ENCODE results near the gene MAST2.
"Not testable (repeated sequence)": the region's sequence is repeated elsewhere in the genome, so short reads cannot be mapped to it uniquely, and the experiment has no call there.

Gene MAST2

GRCh38 chr1:45906883-45907282 is 103.5 kb downstream of the MAST2 start:
- no peak for DNase-seq

- DNase-seq, result no peak
Observed at GRCh38 chr1:45908611-45909140, 105.3 kb downstream of the MAST2 start.

DNA sequence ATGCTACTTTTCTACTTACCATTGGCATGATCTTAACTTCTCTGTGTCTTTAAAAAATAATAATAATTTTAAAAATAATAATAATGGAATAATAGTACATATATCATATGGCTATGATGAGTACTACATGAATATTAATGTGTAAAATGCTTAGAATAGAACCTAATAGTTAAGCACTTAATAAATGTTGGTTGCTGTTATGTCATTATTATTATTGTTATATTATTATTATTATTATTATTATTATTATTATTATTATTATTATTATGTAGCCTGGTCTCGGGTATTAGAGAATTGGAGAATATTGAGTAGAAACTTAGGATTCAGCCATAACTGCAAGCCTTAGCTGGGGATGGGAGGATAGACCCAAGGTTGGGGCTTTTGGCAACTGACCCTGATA is 108.2 kb downstream of the MAST2 start:
- no peak for DNase-seq

GRCh38 chr1:45913183-45913683 is 109.8 kb downstream of the MAST2 start:
- DNase-seq, result no peak

GRCh38 chr1:45913731-45914501 is 110.5 kb downstream of the MAST2 start:
- no peak for DNase-seq

GRCh38 chr1:45914836-45915235 is 111.4 kb downstream of the MAST2 start:
- DNase-seq, result no peak

DNA sequence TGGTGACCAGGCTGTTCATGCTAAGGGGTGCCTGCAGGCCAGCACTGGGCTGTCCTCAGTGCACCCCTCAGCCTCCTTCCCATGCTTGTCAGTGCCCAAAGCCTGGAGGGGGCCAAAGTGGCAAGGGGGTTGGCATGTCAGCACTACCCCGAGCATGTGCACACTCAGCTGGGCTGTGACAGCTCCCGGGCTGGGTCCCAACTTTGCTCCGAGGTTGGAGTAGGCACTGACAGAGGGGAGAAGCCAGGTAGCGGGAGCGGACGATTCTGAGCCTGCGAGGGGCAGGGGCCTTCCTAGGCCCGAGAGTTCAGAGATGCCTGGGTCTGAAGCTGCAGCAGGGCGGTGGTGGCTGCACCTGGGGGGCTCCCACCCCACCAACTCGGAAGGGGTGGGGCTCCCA is 119.0 kb downstream of the MAST2 start:
- no peak for DNase-seq

GRCh38 chr1:45922813-45923212 is 119.4 kb downstream of the MAST2 start:
- DNase-seq, result no peak

GRCh38 chr1:45923343-45923742 is 119.9 kb downstream of the MAST2 start:
- no peak for DNase-seq

DNA sequence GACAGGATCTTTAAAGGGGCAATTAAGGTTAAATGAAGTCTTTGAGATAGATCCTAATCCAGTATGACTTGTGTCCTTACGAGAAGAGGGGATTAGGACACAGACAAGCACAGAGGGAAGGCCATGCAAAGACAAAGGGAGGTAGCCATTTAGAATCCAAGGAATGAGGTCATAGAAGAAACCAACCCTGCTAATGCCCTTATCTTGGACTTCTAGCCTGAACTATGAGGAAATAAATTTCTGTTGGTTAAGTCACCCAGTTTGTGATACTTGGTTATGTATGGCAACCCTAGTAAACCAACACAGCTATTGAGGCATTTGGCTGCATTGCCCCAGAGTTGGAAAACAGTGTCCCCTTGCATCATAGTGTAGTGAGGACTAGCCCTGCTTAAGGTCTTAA is 121.3 kb downstream of the MAST2 start:
- DNase-seq, result no peak

DNA sequence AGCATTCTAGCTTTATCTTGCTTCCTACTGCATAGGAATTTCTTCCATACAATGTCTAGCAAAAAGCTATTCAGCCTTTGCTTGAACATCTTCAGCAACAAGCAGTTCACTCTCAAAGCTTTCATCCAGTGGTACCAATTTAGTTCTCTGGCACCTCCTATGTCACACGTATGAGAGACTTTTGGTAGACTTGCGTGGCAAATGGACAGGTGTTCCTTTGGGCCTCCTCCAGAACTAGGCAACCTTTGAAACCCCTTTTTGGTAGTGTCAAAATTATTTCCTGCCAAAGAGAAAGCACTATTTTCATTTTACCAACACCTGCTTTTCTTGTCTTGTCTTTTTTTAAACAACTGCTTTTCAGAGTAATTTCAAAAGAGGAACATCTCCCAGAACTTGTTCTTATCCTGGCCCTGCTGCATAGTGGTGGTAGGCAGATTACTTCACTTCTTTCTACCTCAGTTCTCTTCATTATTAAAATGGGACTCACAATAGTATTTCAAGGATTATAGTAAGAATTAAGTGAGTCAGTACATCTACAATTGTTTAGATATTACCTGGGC is 122.4 kb downstream of the MAST2 start:
- no peak for DNase-seq

GRCh38 chr1:45926330-45926729 is 122.9 kb downstream of the MAST2 start:
- no peak for DNase-seq

GRCh38 chr1:45927231-45927915 is 124.0 kb downstream of the MAST2 start:
- DNase-seq, result not testable (repeated sequence)

DNA sequence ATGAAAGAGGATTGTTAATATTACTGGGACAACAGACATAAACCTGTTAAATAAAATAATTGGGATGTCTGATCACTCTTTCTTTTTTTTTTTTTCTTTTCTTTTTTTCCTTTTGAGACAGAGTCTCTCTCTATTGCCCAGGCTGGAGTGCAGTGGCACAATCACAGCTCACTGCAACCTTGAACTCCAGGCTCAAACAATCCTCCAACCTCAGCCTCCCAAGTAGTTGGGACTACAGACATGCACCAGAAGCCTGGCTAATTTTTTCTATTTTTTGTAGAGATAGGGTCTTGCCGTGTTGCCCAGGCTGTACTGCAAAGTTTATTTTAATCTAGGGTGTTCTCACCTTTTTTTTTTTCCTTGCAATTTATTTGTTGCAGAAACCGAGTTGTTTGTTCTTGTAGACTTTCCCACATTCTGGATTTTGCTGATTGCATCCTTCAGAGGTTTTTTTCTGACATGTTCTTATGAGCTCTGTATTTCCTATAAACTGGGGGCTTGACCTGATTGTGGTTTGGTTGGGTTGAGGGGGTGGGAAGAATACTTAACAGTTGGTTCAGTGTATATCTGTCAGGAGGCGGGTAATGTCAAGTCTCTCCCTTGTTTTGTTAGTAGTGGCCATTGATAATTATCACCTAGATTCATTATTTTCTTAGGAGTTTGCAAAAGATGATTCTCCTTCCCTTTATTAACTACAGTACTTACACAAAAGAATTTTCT is 125.2 kb downstream of the MAST2 start:
- no peak for DNase-seq

GRCh38 chr1:45929257-45929687 is 125.9 kb downstream of the MAST2 start:
- DNase-seq, result no peak

GRCh38 chr1:45930258-45931150 is 127.1 kb downstream of the MAST2 start:
- DNase-seq, result no peak

DNA sequence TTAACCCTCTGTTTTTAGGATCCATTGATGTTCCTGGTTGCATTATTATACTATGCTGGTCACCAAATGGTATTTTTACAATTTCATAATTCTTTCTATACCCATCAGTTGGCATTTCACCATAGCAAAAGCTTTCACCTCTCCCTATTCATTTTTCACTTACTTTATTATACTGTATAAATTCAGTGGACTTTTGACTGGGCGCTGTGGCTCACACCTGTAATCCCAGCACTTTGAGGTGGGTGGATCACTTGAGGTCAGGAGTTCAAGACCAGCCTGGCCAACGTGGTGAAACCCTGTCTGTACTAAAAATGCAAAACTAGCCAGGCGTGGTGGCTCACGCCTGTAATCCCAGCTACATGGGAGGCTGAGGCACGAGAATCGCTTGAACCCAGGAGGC is 128.8 kb downstream of the MAST2 start:
- DNase-seq, result not testable (repeated sequence)

GRCh38 chr1:45934947-45935346 is 131.5 kb downstream of the MAST2 start:
- no peak for DNase-seq

DNA sequence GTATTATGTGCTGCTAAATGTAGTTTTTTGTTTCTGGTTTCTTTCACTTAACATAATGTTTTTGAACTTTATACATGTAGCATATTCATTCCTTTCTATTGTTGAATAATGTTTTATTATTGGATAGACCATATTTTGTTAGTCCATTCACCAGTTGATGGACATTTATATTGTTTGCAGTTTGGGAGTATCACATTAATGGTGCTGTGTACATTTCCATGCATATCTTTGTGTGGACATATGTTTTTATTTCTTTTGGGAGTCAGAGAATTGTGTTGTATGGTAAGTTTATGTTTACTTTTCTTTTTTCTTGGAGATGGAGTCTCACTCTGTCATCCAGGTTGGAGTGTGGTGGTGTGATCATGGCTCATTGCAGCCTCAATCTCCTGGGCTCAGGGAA is 134.6 kb downstream of the MAST2 start:
- no peak for DNase-seq

- DNase-seq, result no peak
Observed at GRCh38 chr1:45942411-45942810, 139.0 kb downstream of the MAST2 start.

DNA sequence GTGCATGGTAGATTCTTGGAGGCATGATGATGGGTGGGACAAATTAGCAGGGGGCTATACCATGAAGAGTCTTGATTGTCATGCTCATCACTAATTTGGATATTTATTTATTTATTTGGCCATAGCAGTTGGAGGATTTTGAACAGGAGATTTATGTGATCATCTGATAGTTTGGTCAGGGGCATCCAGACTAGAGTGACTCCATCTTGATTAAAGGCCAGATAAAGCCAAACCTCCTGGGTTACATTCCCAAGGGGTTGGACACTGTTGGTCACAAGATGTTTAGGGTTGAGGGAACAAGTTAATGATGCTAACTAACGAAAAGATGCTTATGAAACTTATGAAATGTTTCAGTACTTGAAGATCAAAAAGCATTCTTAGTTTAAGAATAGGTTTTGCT is 139.8 kb downstream of the MAST2 start:
- no peak for DNase-seq

DNA sequence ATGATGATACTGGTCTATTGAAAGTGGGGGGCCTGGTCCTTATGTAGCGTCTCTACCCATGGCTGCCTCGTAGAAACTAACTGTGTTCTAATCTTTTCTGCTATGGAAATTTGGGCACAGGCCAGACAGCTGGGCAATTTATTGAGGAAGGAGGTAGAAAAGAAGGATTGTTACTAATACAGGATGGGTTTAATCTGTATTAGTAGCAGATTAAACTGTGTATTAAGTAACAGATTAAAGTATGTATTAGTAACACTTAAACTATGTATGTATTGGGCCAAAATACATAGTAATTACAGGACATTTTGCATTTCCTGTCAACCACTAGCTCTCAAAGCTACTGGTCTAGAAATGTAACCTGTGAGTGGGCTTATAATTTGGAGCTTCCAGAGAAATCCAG is 142.0 kb downstream of the MAST2 start:
- no peak for DNase-seq
